Stimulated activated CD4-positive, alpha-beta T cell treated with anti-CD3 and anti-CD28 coated beads, Interleukin-4, amount 100 ng/mL, for 24 hours (primary cell): ENCODE results near the gene BPIFA1.

Source experiments
- DNase-seq: peaks from one replicate; pipeline ENCODE4 v3.0.0-alpha.2; 2020

BPIFA1 gene

GRCh38 chr20:33240923-33241322, 5.1 kb downstream of the BPIFA1 start:
- no peak for DNase-seq

DNA sequence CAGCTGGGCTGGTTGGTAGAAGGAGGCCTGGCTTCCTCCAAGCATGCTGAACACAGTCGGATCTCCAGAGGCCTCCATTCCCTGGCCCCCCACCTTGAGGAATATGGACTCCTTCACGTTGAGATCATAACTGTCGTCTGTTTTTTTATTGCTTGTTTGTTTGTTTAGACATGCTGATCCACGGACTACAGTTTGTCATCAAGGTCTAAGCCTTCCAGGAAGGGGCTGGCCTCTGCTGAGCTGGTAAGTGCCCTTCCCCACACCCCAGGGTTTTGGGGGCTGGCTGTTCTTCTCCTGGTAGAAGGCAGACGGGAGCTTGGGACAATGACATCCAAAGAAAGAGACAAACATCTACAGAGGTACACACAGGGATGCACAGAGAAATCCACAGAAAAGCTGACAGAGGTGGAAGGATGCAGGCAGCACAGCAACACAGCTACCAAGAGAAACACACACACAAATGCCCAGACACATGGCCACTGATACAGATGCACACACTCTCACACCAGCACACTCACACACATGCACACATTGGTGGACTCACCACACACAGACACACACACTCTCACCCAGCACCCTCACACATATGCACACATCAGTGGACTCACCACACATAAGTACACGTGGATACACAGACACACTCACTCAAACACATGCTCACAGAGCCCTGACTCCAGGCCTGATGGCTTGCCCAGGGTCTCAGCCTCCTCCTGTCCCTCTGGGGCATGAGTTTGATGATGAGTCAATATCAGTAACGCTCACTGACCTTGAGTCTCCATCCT, 6.7 kb downstream of the BPIFA1 start:
- no peak for DNase-seq

- no peak for DNase-seq
Measured at GRCh38 chr20:33246077-33246476, 10.3 kb downstream of the BPIFA1 start.

GRCh38 chr20:33249456-33249855, 13.7 kb downstream of the BPIFA1 start:
- no peak for DNase-seq

DNA sequence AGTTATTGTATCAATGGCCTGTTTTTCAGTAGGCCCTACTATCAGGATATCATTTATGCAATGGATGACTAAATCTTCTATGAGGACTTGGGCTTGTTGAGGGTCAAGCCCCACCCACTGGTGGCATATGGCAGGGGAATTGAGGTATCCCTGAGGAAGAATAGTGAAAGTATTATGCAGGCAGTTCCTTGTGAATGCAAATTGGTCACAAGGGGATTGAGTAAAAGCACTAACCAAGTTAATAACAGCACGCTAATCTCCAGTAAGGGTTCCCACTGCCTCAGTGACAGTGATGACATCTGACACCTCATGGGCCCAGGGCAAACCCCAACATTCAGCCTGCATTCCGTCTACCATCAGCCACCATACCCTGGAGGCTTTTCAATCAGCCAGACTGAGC, 14.9 kb downstream of the BPIFA1 start:
- no peak for DNase-seq

GRCh38 chr20:33251496-33251895, 15.7 kb downstream of the BPIFA1 start:
- no peak for DNase-seq

DNA sequence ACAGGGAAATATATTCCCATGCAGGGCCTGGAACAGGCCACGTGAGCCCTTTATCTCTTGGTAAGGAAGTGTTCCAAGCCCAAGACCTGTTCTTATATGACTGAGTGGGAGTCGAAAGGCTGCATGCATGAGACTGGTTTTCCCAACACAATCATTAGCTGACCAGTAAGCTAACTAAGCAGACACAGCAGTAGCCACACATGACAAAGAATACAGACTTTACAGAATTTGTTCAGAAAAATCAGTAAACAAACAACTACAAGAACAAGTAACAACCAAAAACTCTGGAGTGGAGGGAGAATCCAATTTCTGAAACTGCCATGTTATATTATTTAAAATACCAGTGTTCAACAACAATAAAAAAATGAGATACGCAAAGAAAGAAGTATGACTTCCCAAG, 16.7 kb downstream of the BPIFA1 start:
- no peak for DNase-seq

GRCh38 chr20:33255005-33255404, 19.2 kb downstream of the BPIFA1 start:
- DNase-seq: no peak

GRCh38 chr20:33257237-33257636, 21.4 kb downstream of the BPIFA1 start:
- DNase-seq: no peak

GRCh38 chr20:33259371-33259770, 23.6 kb downstream of the BPIFA1 start:
- DNase-seq: no peak

DNA sequence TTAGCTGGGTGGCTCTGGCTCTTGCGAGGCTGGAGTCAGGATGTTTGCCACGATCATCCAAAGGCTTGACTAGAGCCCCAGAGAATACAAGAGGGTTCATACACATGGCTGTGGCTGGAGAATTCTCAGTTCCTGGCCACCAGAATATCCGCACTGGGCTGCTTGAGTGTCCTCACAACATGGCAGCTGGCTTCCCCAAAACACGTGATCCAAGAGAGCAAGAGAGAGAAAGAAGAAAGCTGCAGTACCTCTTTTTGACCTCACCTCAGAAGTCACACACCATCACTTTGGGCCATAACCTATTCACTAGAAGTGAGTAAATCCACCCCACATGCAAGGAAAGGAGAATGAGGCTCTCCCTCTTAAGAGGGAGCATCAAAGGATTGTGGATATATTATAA, 25.7 kb downstream of the BPIFA1 start:
- DNase-seq: no peak

DNA sequence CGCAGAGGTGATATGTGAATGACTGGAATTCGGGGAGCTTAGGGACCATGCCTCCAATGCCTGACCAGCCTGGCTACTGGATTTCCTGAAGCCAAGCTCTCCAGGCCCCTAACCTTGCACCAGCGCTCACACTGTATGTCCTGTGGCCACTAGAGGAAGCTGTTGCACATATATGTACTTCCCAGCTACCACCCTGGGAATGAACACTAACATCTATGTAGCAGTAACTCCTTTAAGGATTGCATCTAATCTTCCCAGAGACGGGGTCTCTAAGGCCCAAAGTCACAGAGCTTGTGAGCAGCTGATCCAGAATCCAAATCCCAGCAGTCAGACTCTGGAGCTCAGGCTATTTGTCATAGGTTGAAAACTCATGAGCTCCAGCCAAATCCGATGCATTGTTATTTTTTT, 26.9 kb downstream of the BPIFA1 start:
- DNase-seq: no peak

- no peak for DNase-seq
Measured at GRCh38 chr20:33263784-33264183, 28.0 kb downstream of the BPIFA1 start.

DNA sequence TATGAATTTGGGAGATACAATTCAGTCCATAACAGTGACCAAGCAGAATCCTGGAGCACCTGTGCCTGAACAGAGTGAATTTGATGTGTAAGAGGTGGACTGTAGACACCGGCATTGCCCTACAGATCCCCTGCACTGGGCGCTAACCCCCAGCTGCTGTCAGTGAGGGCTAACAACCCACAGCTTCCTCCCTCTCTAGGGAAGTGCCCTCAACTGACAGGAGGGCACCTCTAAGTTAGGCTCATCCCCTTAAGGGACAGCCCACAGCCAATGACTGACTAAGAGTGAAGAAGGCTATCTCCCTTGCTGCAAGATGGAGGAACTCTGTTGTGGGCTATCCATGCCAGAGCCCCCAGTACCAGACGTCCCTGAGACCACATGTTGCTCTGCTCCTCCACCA, 31.9 kb downstream of the BPIFA1 start:
- DNase-seq: no peak

DNA sequence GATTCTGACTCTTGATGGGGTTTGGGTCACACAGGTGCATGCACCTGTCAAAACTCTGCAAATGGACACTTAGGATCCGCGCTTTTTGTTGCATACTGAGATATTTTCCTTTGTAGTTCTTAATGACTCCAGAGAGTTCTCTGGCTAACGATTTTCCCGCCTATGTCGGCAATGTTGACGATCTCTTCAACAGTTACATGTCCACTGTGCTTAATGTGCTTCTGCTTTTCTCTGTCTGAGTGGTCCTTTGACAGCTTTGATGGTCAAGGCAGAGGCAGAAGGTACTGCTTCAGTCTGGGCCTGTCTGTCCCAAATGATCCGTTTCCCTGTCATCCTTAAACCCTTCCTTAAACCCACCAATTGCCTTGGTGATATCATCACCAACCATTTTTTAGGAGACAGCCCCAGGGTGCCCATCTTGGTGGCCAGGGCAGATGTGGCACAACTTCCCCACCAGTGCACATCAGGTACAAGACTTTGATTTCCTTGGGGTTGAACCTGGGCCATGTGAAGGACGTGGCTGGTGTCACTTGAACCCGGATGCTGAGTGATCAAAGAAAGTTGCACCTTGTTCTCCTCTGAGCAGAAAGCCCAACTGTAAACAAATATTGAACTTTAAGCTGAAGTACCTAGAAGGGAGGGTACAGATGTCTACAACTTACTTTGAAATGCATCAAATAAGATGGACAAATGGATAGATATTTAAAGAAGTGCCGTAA, 36.5 kb downstream of the BPIFA1 start:
- DNase-seq: no peak

GRCh38 chr20:33273117-33273851, 37.5 kb downstream of the BPIFA1 start:
- DNase-seq: no peak

- DNase-seq: no peak
Measured at GRCh38 chr20:33275215-33275614, 39.4 kb downstream of the BPIFA1 start.

DNA sequence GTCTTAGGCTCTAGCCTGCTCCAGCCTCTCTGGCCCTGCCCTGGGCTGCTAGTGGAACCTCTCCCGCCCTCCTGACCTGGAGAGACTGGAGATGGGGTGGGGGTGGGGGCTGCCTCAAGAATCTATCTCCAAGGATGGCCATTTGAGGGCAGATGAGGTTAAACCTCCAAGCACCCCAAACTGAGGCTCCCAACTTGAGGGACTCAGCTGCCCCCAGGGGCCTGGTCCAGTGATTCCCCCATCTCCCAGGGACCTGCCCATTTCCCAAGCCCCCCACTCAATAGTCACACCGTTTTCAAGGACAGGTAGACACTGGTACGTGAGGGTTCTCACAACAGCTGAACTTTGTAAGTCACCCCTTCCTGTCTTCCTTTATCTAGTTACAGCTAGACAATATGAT, 40.1 kb downstream of the BPIFA1 start:
- no peak for DNase-seq

- DNase-seq: no peak
Measured at GRCh38 chr20:33276303-33277113, 40.7 kb downstream of the BPIFA1 start.

DNA sequence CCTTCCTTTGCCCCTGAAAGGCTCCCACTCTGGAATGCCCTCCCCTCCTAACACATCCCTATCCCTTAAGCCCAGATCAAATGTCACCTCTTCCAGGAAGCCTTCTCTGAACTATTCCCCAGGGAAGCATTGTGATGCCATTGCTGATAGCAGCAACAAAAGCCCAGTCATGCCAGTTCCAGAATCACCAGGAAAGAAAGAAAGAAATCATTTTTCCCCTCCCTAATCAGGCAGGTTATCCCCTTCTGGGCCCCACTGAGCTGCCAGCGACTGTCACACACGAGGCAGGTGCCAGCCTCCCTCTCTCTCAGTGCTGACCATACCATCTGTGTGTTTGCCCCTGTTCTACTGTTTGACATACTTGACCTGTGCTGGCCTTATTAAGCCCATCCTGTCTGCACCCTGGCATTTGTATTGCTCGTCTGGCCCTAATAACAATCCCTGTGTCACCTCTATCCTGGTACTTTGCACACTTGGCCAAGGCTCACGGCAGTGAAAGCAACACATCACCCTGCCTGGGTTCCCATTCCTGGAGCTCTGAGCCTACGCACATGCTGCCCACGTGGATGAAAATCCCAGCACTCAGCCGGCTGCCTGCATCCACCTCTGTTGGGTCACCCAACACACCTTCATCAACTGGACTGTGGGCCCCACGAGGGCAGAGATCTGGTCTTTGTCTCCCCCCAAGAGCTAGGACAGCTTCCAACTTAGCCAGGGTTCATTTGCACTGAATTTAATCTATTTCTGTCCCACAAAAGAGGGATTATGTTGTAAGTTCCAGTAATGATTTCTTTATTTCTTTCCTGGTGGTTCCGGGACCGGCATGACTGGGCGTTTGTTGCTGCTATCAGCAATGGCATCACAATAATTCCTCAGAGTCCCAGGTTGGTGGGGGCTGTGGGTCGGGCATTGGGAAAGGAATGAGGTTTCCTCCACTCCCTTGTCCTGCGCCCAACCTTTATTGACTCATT, 42.0 kb downstream of the BPIFA1 start:
- no peak for DNase-seq

DNA sequence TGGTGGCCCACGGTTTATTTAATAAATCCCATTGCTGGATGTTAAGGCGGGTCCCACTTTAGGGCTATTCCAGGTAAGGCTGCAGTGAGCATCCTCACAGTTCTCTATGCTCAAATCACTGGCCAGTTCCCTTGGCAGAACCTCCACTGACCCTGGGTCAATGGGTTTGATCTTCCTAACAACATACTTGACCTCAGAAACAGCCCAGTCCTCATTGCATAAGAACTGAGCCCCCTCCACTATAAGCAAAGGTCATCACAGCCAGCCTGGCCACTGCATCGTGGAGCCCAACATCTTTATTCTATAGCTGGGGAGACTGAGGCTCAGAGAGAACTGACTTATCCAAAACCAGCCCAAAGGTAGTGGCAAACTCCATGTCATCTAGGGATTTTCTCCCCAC, 42.9 kb downstream of the BPIFA1 start:
- no peak for DNase-seq
